GM18526 (cell line): ENCODE measurements around the gene SOCS7.

Experiments used
- POLR2A ChIP-seq: IDR thresholded peaks from 3 replicates; pipeline ENCODE4 v1.6.1; 2011; ENCODE audit not compliant: insufficient read length; ENCODE audit errors: extremely low read depth

Gene SOCS7

GRCh38 chr17:38429476-38430100, 77.9 kb downstream of the SOCS7 start:
- no peak for TF ChIP-seq POLR2A

DNA sequence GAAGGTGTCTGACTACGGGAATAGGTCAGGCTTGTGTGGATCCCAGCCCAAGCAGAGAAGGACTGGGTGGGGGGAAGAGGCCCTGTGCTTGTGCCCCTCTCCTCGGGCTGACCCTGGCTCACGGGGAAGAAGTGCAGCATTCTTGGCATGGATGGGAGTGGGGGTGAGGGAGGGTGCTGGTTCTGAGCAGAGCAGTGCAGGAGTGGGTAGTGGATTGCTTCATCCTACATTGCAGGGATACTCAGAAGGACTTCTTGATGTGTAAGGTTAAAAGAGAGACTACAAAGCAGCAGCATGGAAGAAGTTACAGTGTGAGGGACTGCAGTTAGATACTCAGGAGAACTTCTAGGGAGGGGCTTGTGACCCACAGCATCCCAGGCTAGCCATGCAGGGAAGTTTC, 78.7 kb downstream of the SOCS7 start:
- TF ChIP-seq POLR2A: no peak

GRCh38 chr17:38430822-38431221, 79.2 kb downstream of the SOCS7 start:
- TF ChIP-seq POLR2A: no peak

- TF ChIP-seq POLR2A: no peak
These were observed 79.9 kb downstream of the SOCS7 start for GRCh38 chr17:38431346-38432145.

DNA sequence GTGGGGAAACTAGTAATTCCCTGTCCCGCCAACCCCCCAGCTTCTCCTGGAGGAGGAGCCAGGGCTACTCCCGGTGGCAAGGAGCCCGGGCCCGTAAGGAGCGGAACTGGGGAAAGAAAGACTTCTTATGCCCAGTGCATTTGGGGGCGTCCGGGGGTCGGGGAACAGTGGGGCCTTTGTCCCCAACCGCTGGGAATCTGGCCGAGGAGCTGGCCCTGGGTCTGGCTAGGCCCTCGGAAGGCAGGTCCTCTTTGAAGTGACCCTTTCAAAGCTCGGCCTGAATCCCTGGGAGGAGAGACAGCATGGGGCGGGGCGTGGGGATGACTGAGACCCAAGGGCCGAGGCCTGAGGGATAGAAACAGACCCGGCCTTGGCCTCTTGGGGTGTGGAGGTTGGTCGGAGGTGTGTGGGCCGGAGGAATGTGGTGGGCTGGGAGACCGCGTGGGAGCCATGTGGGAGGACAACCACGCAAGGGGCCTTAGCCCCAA, 82.6 kb downstream of the SOCS7 start:
- no peak for TF ChIP-seq POLR2A

- no peak for TF ChIP-seq POLR2A
These were observed 84.2 kb downstream of the SOCS7 start for GRCh38 chr17:38435795-38436194.

DNA sequence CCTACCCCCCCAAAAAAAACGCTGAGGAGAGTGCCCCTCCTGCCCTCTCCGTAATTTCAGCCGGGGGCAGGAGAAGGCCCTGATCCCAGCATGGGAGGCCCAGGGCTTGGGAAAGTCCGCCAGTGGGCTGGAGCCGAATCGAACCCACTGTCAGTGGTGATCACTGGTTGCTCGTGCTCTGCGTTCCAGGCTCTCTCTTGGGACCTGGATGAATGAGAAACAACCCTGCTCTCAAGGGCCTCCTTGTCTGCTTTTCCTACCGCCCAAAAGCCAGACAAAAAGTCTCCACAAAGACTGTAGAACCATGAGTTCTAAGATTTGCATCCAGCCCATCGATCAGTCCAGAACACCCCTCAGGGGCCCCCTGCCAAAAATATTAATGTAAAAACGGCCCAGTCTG, 84.7 kb downstream of the SOCS7 start:
- no peak for TF ChIP-seq POLR2A

DNA sequence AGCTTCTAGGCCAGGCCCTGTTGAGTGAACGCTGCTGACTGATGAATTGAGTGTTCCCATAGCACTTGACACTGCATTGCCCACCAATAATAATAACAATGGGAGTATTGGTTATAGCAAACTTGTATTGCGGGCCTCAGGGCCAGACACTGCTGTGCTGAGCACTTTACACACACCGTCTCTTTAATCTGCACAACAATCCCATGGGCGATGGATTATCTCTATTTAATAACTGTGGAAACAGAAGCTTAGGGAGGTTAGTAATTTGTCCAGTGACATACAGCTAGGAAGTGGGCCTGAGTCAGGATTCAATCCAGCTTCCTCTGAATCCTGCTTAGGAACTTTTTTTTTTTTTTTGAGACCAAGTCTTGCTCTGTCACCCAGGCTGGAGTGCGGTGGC, 87.8 kb downstream of the SOCS7 start:
- no peak for TF ChIP-seq POLR2A

DNA sequence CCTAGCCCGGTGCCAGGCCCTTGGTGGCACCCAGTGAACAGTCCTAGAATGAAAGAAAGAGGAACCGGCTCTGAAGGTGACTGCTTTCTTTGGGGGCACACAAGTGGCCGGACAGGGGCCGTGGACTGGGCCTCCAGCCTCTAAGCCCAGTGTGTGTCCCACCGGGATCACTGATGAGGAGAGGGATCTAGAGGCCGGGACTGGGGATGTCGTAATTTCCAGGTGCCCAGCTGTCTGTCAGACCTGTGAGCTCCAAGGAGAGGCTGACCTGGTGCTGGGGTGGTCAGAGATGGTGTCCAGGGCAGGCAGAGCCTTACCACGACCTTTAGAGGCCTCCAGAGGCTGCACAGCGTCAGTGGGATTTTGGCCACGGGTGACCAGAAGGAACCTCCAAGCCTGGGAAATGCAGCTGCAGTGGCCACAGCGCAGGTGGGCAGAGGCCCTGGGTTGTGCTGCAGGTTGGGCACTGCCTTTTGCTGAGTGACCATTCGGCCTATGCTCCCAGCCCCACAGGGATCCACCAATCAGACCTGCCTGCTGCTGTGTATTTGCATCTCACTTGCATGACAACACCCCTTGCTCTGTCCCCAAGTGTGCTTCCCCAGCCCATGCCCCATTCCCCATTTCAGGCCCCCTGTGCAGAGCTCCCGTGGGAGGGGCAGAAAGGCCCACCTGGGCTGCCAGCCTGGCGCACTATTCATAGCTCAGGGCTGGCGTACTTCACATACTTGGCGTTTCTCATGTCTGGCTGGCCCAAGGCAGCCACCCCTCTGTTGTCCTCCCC, 89.2 kb downstream of the SOCS7 start:
- no peak for TF ChIP-seq POLR2A

GRCh38 chr17:38441429-38442061, 89.9 kb downstream of the SOCS7 start:
- no peak for TF ChIP-seq POLR2A

DNA sequence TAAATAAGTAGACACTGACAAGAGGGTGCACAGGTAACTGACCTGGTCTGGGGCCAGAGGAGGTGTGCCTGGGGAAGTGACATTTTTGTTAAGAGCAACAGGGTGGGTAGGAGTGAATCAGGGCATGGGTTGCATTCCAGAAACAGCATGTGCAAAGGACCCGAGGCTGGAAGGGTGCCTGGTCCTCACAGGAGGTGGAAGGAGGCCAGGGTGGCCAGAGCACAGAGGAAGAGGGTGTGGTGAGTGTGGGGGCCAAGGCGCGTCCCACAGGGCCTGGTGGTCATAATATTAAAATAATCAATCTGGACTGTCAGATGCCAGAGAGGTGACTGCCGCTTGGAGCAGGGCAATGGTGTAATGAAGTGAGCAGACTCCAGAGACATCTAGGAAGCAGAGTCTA, 90.9 kb downstream of the SOCS7 start:
- no peak for TF ChIP-seq POLR2A

GRCh38 chr17:38443356-38444031, 91.8 kb downstream of the SOCS7 start:
- TF ChIP-seq POLR2A: no peak

- TF ChIP-seq POLR2A: no peak
These were observed 92.5 kb downstream of the SOCS7 start for GRCh38 chr17:38444151-38444550.

DNA sequence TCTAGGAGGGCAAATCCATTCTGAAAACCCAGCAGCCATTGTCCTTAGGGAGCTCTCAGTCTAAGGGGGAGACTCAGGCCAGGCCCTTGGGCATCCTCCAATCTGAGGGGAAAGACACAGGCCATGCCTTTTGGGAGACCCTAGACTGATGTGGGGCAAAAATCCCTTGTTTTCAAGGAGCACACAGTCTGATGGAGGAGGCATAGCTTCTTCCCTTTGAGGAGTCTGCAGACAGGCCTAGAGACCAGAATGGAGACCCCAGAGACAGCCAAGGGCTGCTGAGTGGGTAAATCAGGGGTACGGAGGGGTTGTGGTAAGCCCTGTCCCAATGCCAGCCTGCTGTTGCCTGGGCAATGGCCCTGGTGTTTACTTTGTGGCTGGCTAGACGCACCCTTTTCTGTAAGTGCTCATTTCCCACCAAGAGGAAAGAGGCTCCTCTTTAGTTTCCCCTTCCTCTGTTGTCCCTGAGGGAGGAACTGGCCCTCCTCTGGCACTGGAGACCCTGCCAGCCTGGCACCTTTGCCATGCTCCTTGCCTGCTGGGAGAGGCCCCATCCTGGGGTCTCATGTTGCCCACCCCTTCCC, 96.0 kb downstream of the SOCS7 start:
- TF ChIP-seq POLR2A: no peak
